ENCODE results near the gene KCNH6.

KCNH6 gene

GRCh38 chr17:63540590-63540989, 17.4 kb downstream of the KCNH6 start:
- ATAC-seq (ENCODE audit: insufficient read depth, low read depth): no peak; the same call in 2 of the 3 replicates
- H3K79me2 ChIP-seq (ENCODE audit: insufficient read depth, low read length): no peaks in the 10 kb centered on the region
- DNase-seq: no peak
- H3K27ac ChIP-seq (ENCODE audit: low read length): no peak overlapping the region
- H3K9me3 ChIP-seq (ENCODE audit: insufficient read depth, low read length, severe bottlenecking): no peaks in the 10 kb centered on the region
- H2AFZ ChIP-seq (ENCODE audit: low read depth, low read length): no peak overlapping the region
- H4K20me1 ChIP-seq (ENCODE audit: insufficient read depth, low read length): no peaks in the 10 kb centered on the region; the same call in 1 of the 2 replicates
- H3K27me3 ChIP-seq (ENCODE audit: insufficient read depth, low read length, poor library complexity): peaks cover 3% of the 10 kb centered on the region
- no peak overlapping the region for H3K9ac ChIP-seq (ENCODE audit: low read depth, low read length)
- no peak overlapping the region for H3K4me2 ChIP-seq (ENCODE audit: insufficient read depth, low read length)
- TF ChIP-seq EZH2 (IDR thresholded peaks at IDR 0.05; ENCODE audit: borderline replicate concordance, low read depth, low read length, severe bottlenecking) (no peak), CTCF (IDR thresholded peaks at IDR 0.05; ENCODE audit: borderline replicate concordance, extremely low read depth, low read length, poor library complexity, severe bottlenecking) (no peak)
- H3K4me3 ChIP-seq (ENCODE audit: low read depth in 1 of 2, low read length in 2 of 2): no peak overlapping the region
- H3K36me3 ChIP-seq (ENCODE audit: insufficient read depth, low read length): no peaks in the 10 kb centered on the region
- H3K4me1 ChIP-seq (ENCODE audit: insufficient read depth, low read length): no peaks in the 10 kb centered on the region

- Histone ChIP-seq H4K20me1 (ENCODE audit: insufficient read depth, low read length) (no peaks in the 10 kb centered on the region; the same call in 1 of the 2 replicates), H3K27me3 (ENCODE audit: insufficient read depth, low read length, poor library complexity) (peaks cover 3% of the 10 kb centered on the region), H3K9ac (ENCODE audit: low read depth, low read length) (no peak overlapping the region), H3K79me2 (ENCODE audit: insufficient read depth, low read length) (no peaks in the 10 kb centered on the region), H3K27ac (ENCODE audit: low read length) (no peak overlapping the region), H3K4me1 (ENCODE audit: insufficient read depth, low read length) (no peaks in the 10 kb centered on the region), H2AFZ (ENCODE audit: low read depth, low read length) (no peak overlapping the region), H3K4me2 (ENCODE audit: insufficient read depth, low read length) (no peak overlapping the region), H3K9me3 (ENCODE audit: insufficient read depth, low read length, severe bottlenecking) (no peaks in the 10 kb centered on the region), H3K36me3 (ENCODE audit: insufficient read depth, low read length) (no peaks in the 10 kb centered on the region), H3K4me3 (ENCODE audit: low read depth in 1 of 2, low read length in 2 of 2) (no peak overlapping the region)
- no peak for ATAC-seq (ENCODE audit: insufficient read depth, low read depth)
- DNase-seq: no peak
- TF ChIP-seq EZH2 (IDR thresholded peaks at IDR 0.05; ENCODE audit: borderline replicate concordance, low read depth, low read length, severe bottlenecking): no peak
- no peak for TF ChIP-seq CTCF (IDR thresholded peaks at IDR 0.05; ENCODE audit: borderline replicate concordance, extremely low read depth, low read length, poor library complexity, severe bottlenecking)
Observed at GRCh38 chr17:63542218-63542545, 19.0 kb downstream of the KCNH6 start.

GRCh38 chr17:63542942-63543821, 20.0 kb downstream of the KCNH6 start:
- Histone ChIP-seq H3K4me3 (ENCODE audit: low read depth in 1 of 2, low read length in 2 of 2) (no peak overlapping the region), H3K4me1 (ENCODE audit: insufficient read depth, low read length) (no peaks in the 10 kb centered on the region), H3K27me3 (ENCODE audit: insufficient read depth, low read length, poor library complexity) (peaks cover 3% of the 10 kb centered on the region), H4K20me1 (ENCODE audit: insufficient read depth, low read length) (no peaks in the 10 kb centered on the region; the same call in 1 of the 2 replicates), H3K9me3 (ENCODE audit: insufficient read depth, low read length, severe bottlenecking) (no peaks in the 10 kb centered on the region), H3K27ac (ENCODE audit: low read length) (no peak overlapping the region), H3K79me2 (ENCODE audit: insufficient read depth, low read length) (no peaks in the 10 kb centered on the region), H2AFZ (ENCODE audit: low read depth, low read length) (no peak overlapping the region), H3K4me2 (ENCODE audit: insufficient read depth, low read length) (no peak overlapping the region), H3K36me3 (ENCODE audit: insufficient read depth, low read length) (no peaks in the 10 kb centered on the region), H3K9ac (ENCODE audit: low read depth, low read length) (no peak overlapping the region)
- ATAC-seq (ENCODE audit: insufficient read depth, low read depth) (no peak), DNase-seq (no peak)
- TF ChIP-seq EZH2 (IDR thresholded peaks at IDR 0.05; ENCODE audit: borderline replicate concordance, low read depth, low read length, severe bottlenecking): no peak

- Histone ChIP-seq H3K4me3 (ENCODE audit: low read depth in 1 of 2, low read length in 2 of 2) (no peak overlapping the region), H3K27ac (ENCODE audit: low read length) (no peak overlapping the region), H3K9me3 (ENCODE audit: insufficient read depth, low read length, severe bottlenecking) (no peaks in the 10 kb centered on the region), H3K27me3 (ENCODE audit: insufficient read depth, low read length, poor library complexity) (no peaks in the 10 kb centered on the region), H3K4me1 (ENCODE audit: insufficient read depth, low read length) (peaks cover 4% of the 10 kb centered on the region; the same call in 1 of the 2 replicates), H3K36me3 (ENCODE audit: insufficient read depth, low read length) (no peaks in the 10 kb centered on the region), H4K20me1 (ENCODE audit: insufficient read depth, low read length) (no peaks in the 10 kb centered on the region), H2AFZ (ENCODE audit: low read depth, low read length) (no peak overlapping the region), H3K79me2 (ENCODE audit: insufficient read depth, low read length) (0 out of 2 replicates have a peak, but pooled peaks cover 2% of the 10 kb centered on the region), H3K9ac (ENCODE audit: low read depth, low read length) (no peak overlapping the region), H3K4me2 (ENCODE audit: insufficient read depth, low read length) (no peak overlapping the region)
- no peak for TF ChIP-seq EZH2 (IDR thresholded peaks at IDR 0.05; ENCODE audit: borderline replicate concordance, low read depth, low read length, severe bottlenecking)
- TF ChIP-seq CTCF (IDR thresholded peaks at IDR 0.05; ENCODE audit: borderline replicate concordance, extremely low read depth, low read length, poor library complexity, severe bottlenecking): no peak
- no peak for ATAC-seq (ENCODE audit: insufficient read depth, low read depth)
- DNase-seq: no peak
Observed at GRCh38 chr17:63543822-63544420, 20.8 kb downstream of the KCNH6 start.

Measured in DND-41 (cell line).